Measurements from ENCODE around the gene C6orf52. TPM values are rescaled to one million over a fixed set of nuclear protein-coding genes. Genes with fewer than 3 reads are reported as not detected.

The C6orf52 gene
- total RNA-seq, 4 donors from 2014 or later, result 2.8 TPM; not detected in 3

GRCh38 chr6:10684618-10685017 lies 9.8 kb downstream of the C6orf52 start:
- intact Hi-C loops (cut with DNase I; ENCODE audit: low total_unique reads) (no loop called here), in situ Hi-C loops (cut with MboI; ENCODE audit: low sequenced_read_pairs in 4 of 4) (no loop called here)
- no peak for DNase-seq
- H3K27me3 ChIP-seq, result peaks cover 0 to 12% (median 0%) of the 10 kb centered on the region in 3 donors
- no peaks in the 10 kb centered on the region for H3K9me3 ChIP-seq
- no peak for ATAC-seq
- no peaks in the 10 kb centered on the region for H3K36me3 ChIP-seq
- no peaks in the 10 kb centered on the region for H3K4me1 ChIP-seq
- H3K27ac ChIP-seq, result no peak overlapping the region
- H3K4me3 ChIP-seq, result no peak overlapping the region
- no peak for TF ChIP-seq CTCF (IDR thresholded peaks at IDR 0.05 in 4 of 5, conservative IDR thresholded peaks at IDR 0.05 in 1 of 5)
- no peak for TF ChIP-seq POLR2A (IDR thresholded peaks at IDR 0.05)

- Histone ChIP-seq H3K36me3 (no peaks in the 10 kb centered on the region), H3K9me3 (no peaks in the 10 kb centered on the region), H3K4me1 (no peaks in the 10 kb centered on the region), H3K4me3 (no peak overlapping the region), H3K27me3 (peaks cover 0 to 12% (median 0%) of the 10 kb centered on the region in 3 donors), H3K27ac (no peak overlapping the region)
- intact Hi-C loops (cut with DNase I; ENCODE audit: low total_unique reads), result no loop called here
- DNase-seq (no peak), ATAC-seq (no peak)
- in situ Hi-C loops (cut with MboI; ENCODE audit: low sequenced_read_pairs in 4 of 4), result no loop called here
- TF ChIP-seq POLR2A (IDR thresholded peaks at IDR 0.05) (no peak), CTCF (IDR thresholded peaks at IDR 0.05 in 4 of 5, conservative IDR thresholded peaks at IDR 0.05 in 1 of 5) (no peak)
These were observed 11.9 kb downstream of the C6orf52 start for GRCh38 chr6:10682355-10682988.

GRCh38 chr6:10681795-10682194 lies 12.6 kb downstream of the C6orf52 start:
- no peak for TF ChIP-seq CTCF (IDR thresholded peaks at IDR 0.05 in 4 of 5, conservative IDR thresholded peaks at IDR 0.05 in 1 of 5)
- intact Hi-C loops (cut with DNase I; ENCODE audit: low total_unique reads), result no loop called here
- no peaks in the 10 kb centered on the region for H3K9me3 ChIP-seq
- no peak overlapping the region for H3K27ac ChIP-seq
- peaks cover 0 to 12% (median 0%) of the 10 kb centered on the region in 3 donors for H3K27me3 ChIP-seq
- no peak overlapping the region for H3K4me3 ChIP-seq
- DNase-seq (no peak), ATAC-seq (no peak)
- H3K36me3 ChIP-seq, result no peaks in the 10 kb centered on the region
- H3K4me1 ChIP-seq, result no peaks in the 10 kb centered on the region
- in situ Hi-C loops (cut with MboI; ENCODE audit: low sequenced_read_pairs in 4 of 4), result no loop called here

GRCh38 chr6:10678456-10678855 lies 16.0 kb downstream of the C6orf52 start:
- ATAC-seq, result no peak
- TF ChIP-seq POLR2A (IDR thresholded peaks at IDR 0.05) (no peak), CTCF (IDR thresholded peaks at IDR 0.05 in 4 of 5, conservative IDR thresholded peaks at IDR 0.05 in 1 of 5) (no peak)
- in situ Hi-C loops (cut with MboI; ENCODE audit: low sequenced_read_pairs in 4 of 4), result no loop called here
- no peaks in the 10 kb centered on the region for H3K9me3 ChIP-seq
- intact Hi-C loops (cut with DNase I; ENCODE audit: low total_unique reads), result no loop called here
- DNase-seq, result no peak
- no peaks in the 10 kb centered on the region for H3K36me3 ChIP-seq
- H3K27me3 ChIP-seq, result peaks cover 0 to 1% (median 0%) of the 10 kb centered on the region in 3 donors
- no peak overlapping the region for H3K4me3 ChIP-seq
- H3K4me1 ChIP-seq, result no peaks in the 10 kb centered on the region
- no peak overlapping the region for H3K27ac ChIP-seq

- H3K36me3 ChIP-seq, result no peaks in the 10 kb centered on the region
- no peak overlapping the region for H3K27ac ChIP-seq
- H3K27me3 ChIP-seq, result no peaks in the 10 kb centered on the region
- no peaks in the 10 kb centered on the region for H3K9me3 ChIP-seq
- no peak for TF ChIP-seq POLR2A (IDR thresholded peaks at IDR 0.05)
- no peak for TF ChIP-seq CTCF (IDR thresholded peaks at IDR 0.05 in 4 of 5, conservative IDR thresholded peaks at IDR 0.05 in 1 of 5)
- no peaks in the 10 kb centered on the region for H3K4me1 ChIP-seq
- no peak overlapping the region for H3K4me3 ChIP-seq
- DNase-seq (no peak), ATAC-seq (no peak)
- in situ Hi-C loops (cut with MboI; ENCODE audit: low sequenced_read_pairs in 4 of 4) (no loop called here), intact Hi-C loops (cut with DNase I; ENCODE audit: low total_unique reads) (no loop called here)
These were observed 18.0 kb downstream of the C6orf52 start for GRCh38 chr6:10676403-10676802.
